Natural killer cell treated with Interleukin-12 subunit alpha and Interleukin-12 subunit beta and Interleukin-15 and Interleukin-18, amount 100 ng/mL, for 72 hours (primary cell): ENCODE measurements around the gene ME2. TPM values are rescaled to one million over a fixed set of nuclear protein-coding genes. Genes with fewer than 3 reads are reported as not detected.
"Not testable (repeated sequence)": the region's sequence is repeated elsewhere in the genome, so short reads cannot be mapped to it uniquely, and the experiment has no call there.

ENCODE experiments used
- ATAC-seq, 2 donors: fragments of 150-1000 bp; cut with Tn5 transposase in 1 of 2; sonication (Bioruptor Pico), chemical (Tn5 transposase) in 1 of 2; 2 replicates each; pipeline ENCODE4 v1.10.0; 2021
- DNase-seq: peaks from one replicate; pipeline ENCODE4 v3.0.0; 2022; ENCODE audit warnings: low spot score
- H3K27ac Mint-ChIP-seq, 2 donors: 1 replicate in 1 of 2; 2 replicates in 1 of 2; pipeline ENCODE4 v1.8.0; 2022; ENCODE audit warnings: mixed read lengths in 2 of 2, mild to moderate bottlenecking in 1 of 2, moderate library complexity in 1 of 2
- H3K27me3 Mint-ChIP-seq, 2 donors: 1 replicate in 1 of 2; 2 replicates in 1 of 2; pipeline ENCODE4 v1.8.0; 2022; ENCODE audit warnings: mixed read lengths in 2 of 2
- H3K36me3 Mint-ChIP-seq: one replicate; pipeline ENCODE4 v1.8.0; 2022; ENCODE audit warnings: mixed read lengths
- H3K4me1 Mint-ChIP-seq, 2 donors: 1 replicate in 1 of 2; 2 replicates in 1 of 2; pipeline ENCODE4 v1.8.0; 2022; ENCODE audit warnings: low read depth in 2 of 2, mixed read lengths in 2 of 2, mild to moderate bottlenecking in 1 of 2
- H3K4me3 Mint-ChIP-seq: one replicate; pipeline ENCODE4 v1.8.0; 2022; ENCODE audit warnings: mixed read lengths
- H3K9me3 Mint-ChIP-seq: 2 replicates; pipeline ENCODE4 v1.8.0; 2022; ENCODE audit warnings: mixed read lengths
- total RNA-seq, 2 donors: library from RNA; stranded (reverse); gene quantifications; one replicate each; pipeline ENCODE4 v1.2.3, GENCODE V29; 2022

The ME2 gene
- total RNA-seq, 2 donors from 2014 or later = 112 to 120 TPM

DNA sequence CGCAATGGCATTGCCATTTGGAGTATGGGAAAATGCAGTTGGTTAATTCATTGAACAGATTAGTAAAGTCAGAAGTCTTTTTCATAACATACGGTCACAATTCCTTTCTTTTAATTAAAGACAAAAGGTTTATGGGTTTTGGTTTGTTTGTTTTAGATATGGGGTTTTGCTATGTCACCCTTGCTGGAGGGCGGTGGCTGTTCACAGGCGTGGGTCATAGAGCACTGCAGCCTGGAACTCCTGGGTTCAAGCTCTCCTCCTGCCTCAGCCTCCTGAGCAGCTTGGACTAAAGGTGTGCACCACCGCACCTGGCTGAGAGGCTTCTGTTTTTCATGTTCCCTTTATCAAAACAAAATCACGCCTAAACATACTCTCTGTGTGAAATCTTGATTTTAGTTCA, 70.3 kb downstream of the ME2 start:
- ATAC-seq (no peak), DNase-seq (no peak)
- Mint-ChIP-seq H3K9me3 (no peaks in the 10 kb centered on the region), H3K4me3 (no peak overlapping the region), H3K36me3 (peaks cover 5% of the 10 kb centered on the region), H3K4me1 (peaks cover 0 to 3% of the 10 kb centered on the region in 2 donors), H3K27ac (no peak overlapping the region), H3K27me3 (no peaks in the 10 kb centered on the region)

- no peak for ATAC-seq
- no peaks in the 10 kb centered on the region for H3K4me1 Mint-ChIP-seq
- H3K9me3 Mint-ChIP-seq = no peaks in the 10 kb centered on the region
- no peaks in the 10 kb centered on the region for H3K27me3 Mint-ChIP-seq
- H3K27ac Mint-ChIP-seq = no peak overlapping the region
- no peaks in the 10 kb centered on the region for H3K36me3 Mint-ChIP-seq
- no peak overlapping the region for H3K4me3 Mint-ChIP-seq
- DNase-seq = no peak
Measured at GRCh38 chr18:50950626-50951025, 71.7 kb downstream of the ME2 start.

DNA sequence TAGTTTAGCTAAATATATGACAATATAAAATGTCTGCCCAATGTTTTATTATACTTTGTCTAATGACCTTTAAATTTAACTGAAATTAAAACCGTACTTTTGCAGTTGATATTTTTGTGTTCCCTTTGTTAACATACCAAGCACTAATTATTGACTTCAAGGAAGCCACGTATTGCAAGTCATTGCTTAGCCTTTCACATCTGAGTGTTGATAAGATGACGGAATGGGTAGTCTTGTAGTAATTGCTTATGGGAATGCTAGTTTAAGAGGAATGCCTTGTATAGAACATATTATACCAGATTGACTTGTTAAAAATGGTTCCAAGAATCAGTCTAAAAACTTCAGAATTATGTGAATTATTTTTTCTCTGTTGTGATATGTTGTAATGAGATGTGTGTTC, 74.9 kb downstream of the ME2 start:
- no peaks in the 10 kb centered on the region for H3K4me1 Mint-ChIP-seq
- no peaks in the 10 kb centered on the region for H3K36me3 Mint-ChIP-seq
- ATAC-seq (no peak), DNase-seq (no peak)
- no peak overlapping the region for H3K27ac Mint-ChIP-seq
- peaks cover 0 to 5% of the 10 kb centered on the region in 2 donors for H3K27me3 Mint-ChIP-seq
- no peak overlapping the region for H3K4me3 Mint-ChIP-seq
- H3K9me3 Mint-ChIP-seq = no peaks in the 10 kb centered on the region

DNA sequence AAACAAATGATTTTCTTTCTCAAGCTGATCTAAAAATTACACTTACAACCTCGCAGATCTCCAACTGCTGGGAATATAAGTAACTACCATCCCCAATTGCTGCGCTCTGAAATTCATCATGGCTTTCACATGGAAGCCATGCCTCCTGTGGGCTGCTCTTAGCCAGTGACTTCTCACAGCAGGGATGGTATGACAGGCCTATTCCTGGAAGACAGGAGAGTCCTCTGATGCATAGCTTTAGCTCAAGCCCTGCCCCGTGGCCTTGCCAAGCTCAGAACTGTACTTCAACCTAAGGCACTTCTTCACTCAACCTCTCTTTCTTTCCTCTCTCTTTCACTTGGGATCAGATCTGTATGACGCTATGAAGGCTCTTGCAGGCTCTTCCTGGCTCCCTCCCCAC, 76.3 kb downstream of the ME2 start:
- no peak for DNase-seq
- Mint-ChIP-seq H3K36me3 (no peaks in the 10 kb centered on the region), H3K4me3 (no peak overlapping the region), H3K9me3 (no peaks in the 10 kb centered on the region), H3K27me3 (peaks cover 2 to 13% of the 10 kb centered on the region in 2 donors), H3K4me1 (no peaks in the 10 kb centered on the region), H3K27ac (no peak overlapping the region)
- no peak for ATAC-seq

DNA sequence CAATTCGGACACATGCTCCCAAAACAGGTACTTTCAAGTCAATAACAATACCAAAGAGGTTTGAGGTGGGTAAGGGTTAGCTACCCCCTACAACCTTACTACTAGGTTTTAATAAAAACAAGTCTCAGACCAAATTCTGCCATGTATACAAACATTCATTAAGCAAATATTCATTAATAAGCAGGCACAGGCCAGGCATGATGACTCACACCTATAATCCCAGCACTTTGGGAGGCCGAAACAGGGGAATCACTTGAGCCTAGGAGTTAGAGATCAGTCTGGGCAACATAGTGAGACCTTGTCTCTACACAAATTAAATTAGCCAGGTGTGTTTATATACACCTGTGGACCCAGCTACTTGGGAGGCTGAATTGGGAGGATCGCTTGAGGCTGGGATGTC, 77.2 kb downstream of the ME2 start:
- Mint-ChIP-seq H3K36me3 (no peaks in the 10 kb centered on the region), H3K27ac (no peak overlapping the region), H3K4me3 (no peak overlapping the region), H3K27me3 (peaks cover 2 to 13% of the 10 kb centered on the region in 2 donors), H3K9me3 (no peaks in the 10 kb centered on the region), H3K4me1 (no peaks in the 10 kb centered on the region)
- DNase-seq (no peak), ATAC-seq (no peak)

GRCh38 chr18:50961974-50962373, 83.1 kb downstream of the ME2 start:
- no peaks in the 10 kb centered on the region for H3K4me1 Mint-ChIP-seq
- peaks cover 11% of the 10 kb centered on the region for H3K9me3 Mint-ChIP-seq
- peaks cover 5 to 13% of the 10 kb centered on the region in 2 donors for H3K27me3 Mint-ChIP-seq
- no peak overlapping the region for H3K27ac Mint-ChIP-seq
- DNase-seq (no peak), ATAC-seq (no peak)
- H3K36me3 Mint-ChIP-seq = peaks cover 23% of the 10 kb centered on the region
- H3K4me3 Mint-ChIP-seq = no peak overlapping the region

GRCh38 chr18:50967714-50968661, 89.1 kb downstream of the ME2 start, which contains the start of gene ELAC1:
ELAC1 (plus strand) TSS chr18:50968040; CDS start chr18:50974405, 6,365 bp downstream.
- peaks cover 16% of the 10 kb centered on the region for H3K36me3 Mint-ChIP-seq
- peak within 1 kb of the TSS; percentile 78 to 88 for H3K27ac Mint-ChIP-seq
- H3K4me1 Mint-ChIP-seq = peaks cover 24 to 29% of the 10 kb centered on the region in 2 donors
- DNase-seq = peak; percentile 87
- peaks cover 4% of the 10 kb centered on the region for H3K9me3 Mint-ChIP-seq
- H3K4me3 Mint-ChIP-seq = peak within 1 kb of the TSS; percentile 86
- ATAC-seq = peak; percentile 95 to 98
- peaks cover 0 to 3% of the 10 kb centered on the region in 2 donors for H3K27me3 Mint-ChIP-seq

- DNase-seq (no peak), ATAC-seq (no peak)
- peaks cover 7% of the 10 kb centered on the region for H3K36me3 Mint-ChIP-seq
- peak overlapping the region; percentile 86 for H3K4me3 Mint-ChIP-seq
- H3K9me3 Mint-ChIP-seq = no peaks in the 10 kb centered on the region
- H3K4me1 Mint-ChIP-seq = peaks cover 31 to 41% of the 10 kb centered on the region in 2 donors
- H3K27ac Mint-ChIP-seq = peak overlapping the region; percentile 78
- no peaks in the 10 kb centered on the region for H3K27me3 Mint-ChIP-seq
Measured at GRCh38 chr18:50969448-50969847, 90.5 kb downstream of the ME2 start.

DNA sequence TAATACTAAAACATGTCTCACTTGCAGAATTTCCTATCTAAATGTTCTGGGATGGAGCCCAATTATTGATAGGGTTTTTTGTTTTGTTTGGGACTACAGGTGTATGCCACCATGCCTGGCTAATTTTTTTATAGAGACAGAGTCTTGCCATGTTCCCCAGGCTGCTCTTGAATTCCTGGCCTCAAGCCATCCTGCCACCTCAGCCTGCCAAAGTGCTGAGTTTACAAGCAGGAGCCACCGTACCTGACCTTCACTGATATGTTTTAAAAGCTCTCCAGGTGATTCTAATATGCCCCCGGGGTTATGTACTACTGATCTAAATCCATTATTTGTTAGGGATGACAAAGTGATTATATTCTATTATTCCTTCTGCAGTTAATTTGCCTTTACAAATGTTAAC, 91.1 kb downstream of the ME2 start:
- Mint-ChIP-seq H3K4me1 (peaks cover 31 to 41% of the 10 kb centered on the region in 2 donors), H3K27me3 (no peaks in the 10 kb centered on the region), H3K4me3 (no peak overlapping the region), H3K27ac (peak overlapping the region in 1 of 2 donors; percentile 56), H3K36me3 (peaks cover 12% of the 10 kb centered on the region), H3K9me3 (no peaks in the 10 kb centered on the region)
- ATAC-seq (no peak), DNase-seq (no peak)

DNA sequence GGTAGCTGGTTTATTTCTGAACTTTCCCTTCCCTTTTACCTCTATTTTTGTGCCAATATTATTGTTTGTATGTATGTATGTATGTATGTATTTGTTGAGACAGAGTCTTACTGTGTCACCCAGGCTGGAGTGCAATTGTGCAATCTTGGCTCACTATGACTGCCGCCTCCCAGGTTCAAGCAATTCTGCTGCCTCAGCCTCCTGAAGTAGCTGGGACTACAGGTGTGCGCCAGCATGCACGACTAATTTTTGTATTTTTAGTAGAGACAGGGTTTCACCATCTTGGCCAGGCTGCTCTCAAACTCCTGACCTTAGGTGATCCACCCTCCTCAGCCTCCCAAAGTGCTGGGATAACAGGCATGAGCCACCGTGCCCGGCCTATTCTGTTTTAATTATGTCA, 93.5 kb downstream of the ME2 start:
- Mint-ChIP-seq H3K27ac (peak overlapping the region; percentile 40 to 82), H3K36me3 (peaks cover 30% of the 10 kb centered on the region), H3K4me1 (peaks cover 30 to 39% of the 10 kb centered on the region in 2 donors)
- not testable (repeated sequence) for H3K27me3 Mint-ChIP-seq, DNase-seq, H3K9me3 Mint-ChIP-seq, H3K4me3 Mint-ChIP-seq, ATAC-seq

- Mint-ChIP-seq H3K36me3 (peaks cover 41% of the 10 kb centered on the region), H3K9me3 (peaks cover 5% of the 10 kb centered on the region), H3K27me3 (no peaks in the 10 kb centered on the region), H3K4me3 (peak overlapping the region; percentile 45), H3K4me1 (peaks cover 29 to 36% of the 10 kb centered on the region in 2 donors), H3K27ac (peak overlapping the region; percentile 40 to 82)
- ATAC-seq = peak; percentile 91 to 92
- DNase-seq = no peak
Measured at GRCh38 chr18:50973367-50974126, 94.6 kb downstream of the ME2 start.

GRCh38 chr18:50977037-50977760, 98.3 kb downstream of the ME2 start:
- H3K9me3 Mint-ChIP-seq = peaks cover 5% of the 10 kb centered on the region
- H3K27ac Mint-ChIP-seq = no peak overlapping the region
- H3K36me3 Mint-ChIP-seq = peaks cover 39% of the 10 kb centered on the region
- no peaks in the 10 kb centered on the region for H3K27me3 Mint-ChIP-seq
- DNase-seq = no peak
- H3K4me1 Mint-ChIP-seq = peaks cover 16 to 24% of the 10 kb centered on the region in 2 donors
- H3K4me3 Mint-ChIP-seq = no peak overlapping the region
- no peak for ATAC-seq

DNA sequence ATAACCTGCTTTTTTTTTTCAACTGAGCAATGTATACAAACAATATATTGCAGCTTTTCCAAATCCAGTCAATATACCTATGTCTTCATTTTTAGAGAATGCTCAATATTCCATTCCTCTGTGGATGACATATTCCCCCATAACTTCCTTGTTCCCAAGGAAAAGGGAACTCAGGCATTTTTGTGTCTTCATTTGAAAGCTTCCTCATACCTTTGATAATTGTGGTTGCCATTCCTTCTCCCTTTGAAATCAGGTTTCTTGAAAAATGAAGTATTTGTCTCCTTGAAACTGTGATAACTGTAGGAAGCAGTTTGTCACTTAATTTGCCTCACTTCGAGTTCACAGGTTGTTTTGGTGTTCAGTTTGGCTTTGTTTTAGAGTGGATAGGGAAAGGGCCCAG, 102.5 kb downstream of the ME2 start:
- Mint-ChIP-seq H3K27me3 (no peaks in the 10 kb centered on the region), H3K4me1 (peaks cover 6 to 10% of the 10 kb centered on the region in 2 donors), H3K4me3 (no peak overlapping the region), H3K36me3 (peaks cover 22% of the 10 kb centered on the region), H3K9me3 (peaks cover 2% of the 10 kb centered on the region), H3K27ac (no peak overlapping the region)
- DNase-seq (no peak), ATAC-seq (no peak)
